Colonic mucosa (tissue), 4 donors: Measurements from ENCODE around the gene TMEM184C. TPM values are rescaled to one million over a fixed set of nuclear protein-coding genes. Genes with fewer than 3 reads are reported as not detected.

ENCODE experiments used
- DNase-seq: peaks from one replicate; pipeline ENCODE4 v3.0.0-alpha.2; 2020
- H3K27ac ChIP-seq: fragments of 200-600 bp; one replicate; pipeline ENCODE4 v1.8.0; 2021
- H3K27me3 ChIP-seq: fragments of 200-600 bp; one replicate; pipeline ENCODE4 v1.8.0; 2021
- H3K36me3 ChIP-seq: fragments of 200-600 bp; one replicate; pipeline ENCODE4 v1.8.0; 2021
- H3K4me1 ChIP-seq: fragments of 200-600 bp; one replicate; pipeline ENCODE4 v1.8.0; 2021; ENCODE audit warnings: mild to moderate bottlenecking
- H3K4me3 ChIP-seq: fragments of 200-600 bp; one replicate; pipeline ENCODE4 v1.8.0; 2021
- H3K9ac ChIP-seq, 2 donors: one replicate each; pipeline ENCODE4 v1.7.0; 2013; ENCODE audit warnings: control low read depth in 2 of 2, low read depth in 2 of 2, low read length in 2 of 2
- H3K9me3 ChIP-seq: fragments of 200-600 bp; one replicate; pipeline ENCODE4 v1.8.0; 2021
- intact Hi-C: fragments of 100-400 bp; cut with DNase I; formaldehyde crosslinking; loops from one replicate; pipeline ENCODE4 v1.14.1; 2022
- total RNA-seq, 2 donors: library from RNA; stranded (reverse); fragmentation: NEBNext Ultra II Directional in 1 of 2; extraction: Animal tissue kit (Norgen Biotek cat#: 25700) in 1 of 2; gene quantifications; one replicate each; pipeline ENCODE4 v1.2.1, GENCODE V29; 2021
- TF ChIP-seq, protein P1 (sequence below): fragments of 200-600 bp; IDR thresholded peaks from one replicate; pipeline ENCODE4 v1.8.0; 2022; ENCODE audit warnings: antibody characterized with exemption, mild to moderate bottlenecking
- donor health status: healthy.
- donor health status: DM: no; HTN: no; CAD: no.
- donor health status: DM: no; HTN: no; CAD: no.

TMEM184C gene
- total RNA-seq, 2 donors from 2014 or later, result 36.4 to 43.5 TPM

GRCh38 chr4:147578593-147578992 lies 38.6 kb upstream of the TMEM184C start:
- Histone ChIP-seq H3K4me1 (no peaks in the 10 kb centered on the region), H3K27ac (no peak overlapping the region), H3K9me3 (no peaks in the 10 kb centered on the region), H3K4me3 (no peak overlapping the region), H3K27me3 (no peaks in the 10 kb centered on the region), H3K36me3 (no peaks in the 10 kb centered on the region), H3K9ac (no peak overlapping the region)
- DNase-seq, result no peak
- TF ChIP-seq, protein P1, sequence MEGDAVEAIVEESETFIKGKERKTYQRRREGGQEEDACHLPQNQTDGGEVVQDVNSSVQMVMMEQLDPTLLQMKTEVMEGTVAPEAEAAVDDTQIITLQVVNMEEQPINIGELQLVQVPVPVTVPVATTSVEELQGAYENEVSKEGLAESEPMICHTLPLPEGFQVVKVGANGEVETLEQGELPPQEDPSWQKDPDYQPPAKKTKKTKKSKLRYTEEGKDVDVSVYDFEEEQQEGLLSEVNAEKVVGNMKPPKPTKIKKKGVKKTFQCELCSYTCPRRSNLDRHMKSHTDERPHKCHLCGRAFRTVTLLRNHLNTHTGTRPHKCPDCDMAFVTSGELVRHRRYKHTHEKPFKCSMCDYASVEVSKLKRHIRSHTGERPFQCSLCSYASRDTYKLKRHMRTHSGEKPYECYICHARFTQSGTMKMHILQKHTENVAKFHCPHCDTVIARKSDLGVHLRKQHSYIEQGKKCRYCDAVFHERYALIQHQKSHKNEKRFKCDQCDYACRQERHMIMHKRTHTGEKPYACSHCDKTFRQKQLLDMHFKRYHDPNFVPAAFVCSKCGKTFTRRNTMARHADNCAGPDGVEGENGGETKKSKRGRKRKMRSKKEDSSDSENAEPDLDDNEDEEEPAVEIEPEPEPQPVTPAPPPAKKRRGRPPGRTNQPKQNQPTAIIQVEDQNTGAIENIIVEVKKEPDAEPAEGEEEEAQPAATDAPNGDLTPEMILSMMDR, result no peak
- intact Hi-C loops, result no loop called here

DNA sequence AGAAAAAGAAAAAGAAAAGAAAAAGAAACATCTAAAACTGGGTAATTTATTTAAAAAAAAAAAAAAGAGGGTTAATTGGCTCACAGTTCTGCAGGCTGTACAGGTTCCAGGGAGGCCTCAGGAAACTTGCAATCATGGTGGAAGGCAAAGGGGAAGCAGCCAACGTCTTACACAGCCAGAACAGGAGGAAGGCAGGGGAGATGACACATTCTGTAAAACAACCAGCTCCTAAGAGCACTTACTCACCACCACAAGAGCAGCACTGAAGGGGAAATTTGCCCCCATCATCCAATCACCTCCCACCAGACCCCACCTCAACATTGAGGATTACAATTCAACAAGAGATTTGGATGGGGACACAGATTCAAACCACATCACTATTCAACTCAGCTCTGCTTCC lies 36.8 kb upstream of the TMEM184C start:
- Histone ChIP-seq H3K27me3 (no peaks in the 10 kb centered on the region), H3K36me3 (no peaks in the 10 kb centered on the region), H3K9ac (no peak overlapping the region), H3K4me3 (no peak overlapping the region), H3K27ac (no peak overlapping the region), H3K4me1 (no peaks in the 10 kb centered on the region), H3K9me3 (no peaks in the 10 kb centered on the region)
- DNase-seq, result no peak
- intact Hi-C loops, result no loop called here
- TF ChIP-seq, protein P1, result no peak

DNA sequence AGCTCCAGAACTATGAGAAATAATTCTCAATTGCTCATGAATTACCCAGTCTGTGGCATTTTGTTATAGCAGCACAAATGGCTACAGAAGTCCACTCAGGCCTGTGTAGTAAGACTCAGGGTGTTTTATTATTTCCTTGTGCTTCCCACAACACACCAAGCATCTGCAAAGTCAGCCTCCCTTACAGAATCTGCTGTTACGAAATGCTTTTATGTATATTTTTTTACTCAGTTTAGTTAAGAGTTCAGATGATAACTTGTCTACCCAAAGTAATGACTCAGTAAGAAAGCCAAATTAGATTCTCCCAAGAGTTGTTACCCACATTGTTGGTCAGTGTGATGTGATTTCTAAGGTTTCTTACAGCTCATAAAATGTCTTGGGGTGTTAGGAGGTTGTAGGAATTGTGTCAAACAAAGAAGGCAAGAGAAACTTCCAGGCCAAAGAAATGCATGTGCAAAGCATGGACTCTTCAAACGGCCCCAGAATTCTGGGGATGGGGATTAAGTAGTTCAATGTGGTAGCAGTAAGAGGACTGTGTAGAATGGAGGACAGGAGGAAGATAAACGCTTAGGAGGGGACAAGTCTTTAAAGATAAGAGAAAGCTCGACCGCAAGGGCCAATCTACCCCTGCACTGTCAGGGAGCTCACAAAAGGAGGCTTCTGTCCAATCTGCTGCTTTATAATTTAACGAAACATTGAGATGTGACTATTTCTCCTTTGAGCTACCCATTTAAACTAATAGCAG lies 35.4 kb upstream of the TMEM184C start:
- no peak overlapping the region for H3K27ac ChIP-seq
- intact Hi-C loops, result no loop called here
- H3K36me3 ChIP-seq, result no peaks in the 10 kb centered on the region
- no peaks in the 10 kb centered on the region for H3K4me1 ChIP-seq
- H3K27me3 ChIP-seq, result no peaks in the 10 kb centered on the region
- no peaks in the 10 kb centered on the region for H3K9me3 ChIP-seq
- DNase-seq, result no peak
- no peak overlapping the region for H3K9ac ChIP-seq
- TF ChIP-seq, protein P1, result no peak
- H3K4me3 ChIP-seq, result no peak overlapping the region

- Histone ChIP-seq H3K4me3 (no peak overlapping the region), H3K27me3 (no peaks in the 10 kb centered on the region), H3K36me3 (no peaks in the 10 kb centered on the region), H3K9me3 (no peaks in the 10 kb centered on the region), H3K9ac (no peak overlapping the region), H3K4me1 (no peaks in the 10 kb centered on the region), H3K27ac (no peak overlapping the region)
- TF ChIP-seq, protein P1, result no peak
- intact Hi-C loops, result no loop called here
- no peak for DNase-seq
Observed at GRCh38 chr4:147582386-147583060, 34.7 kb upstream of the TMEM184C start.

GRCh38 chr4:147583876-147584275 lies 33.3 kb upstream of the TMEM184C start:
- H3K4me3 ChIP-seq, result no peak overlapping the region
- no peak overlapping the region for H3K27ac ChIP-seq
- H3K9me3 ChIP-seq, result no peaks in the 10 kb centered on the region
- H3K27me3 ChIP-seq, result no peaks in the 10 kb centered on the region
- H3K9ac ChIP-seq, result no peak overlapping the region
- no peaks in the 10 kb centered on the region for H3K36me3 ChIP-seq
- intact Hi-C loops, result no loop called here
- H3K4me1 ChIP-seq, result no peaks in the 10 kb centered on the region
- no peak for DNase-seq
- TF ChIP-seq, protein P1, result no peak
